MG63 (cell line): ENCODE results near the gene UST. TPM values are rescaled to one million over a fixed set of nuclear protein-coding genes. Genes with fewer than 3 reads are reported as not detected.
"Not testable (repeated sequence)": the region's sequence is repeated elsewhere in the genome, so short reads cannot be mapped to it uniquely, and the experiment has no call there.

ENCODE experiments used
- DNase-seq: peaks from one replicate; pipeline ENCODE4 v3.0.0-alpha.2; 2020
- H3K27me3 ChIP-seq: fragments of 250-450 bp; sonication (Bioruptor Pico); 2 replicates; pipeline ENCODE4 v1.5.1; 2020; ENCODE audit warnings: mild to moderate bottlenecking, moderate library complexity
- H3K36me3 ChIP-seq: fragments of 250-450 bp; sonication (Bioruptor Pico); 2 replicates; pipeline ENCODE4 v1.5.1; 2020; ENCODE audit warnings: mild to moderate bottlenecking, moderate library complexity
- H3K4me3 ChIP-seq: fragments of 250-450 bp; sonication (Bioruptor Pico); 2 replicates; pipeline ENCODE4 v1.5.1; 2020; ENCODE audit warnings: mild to moderate bottlenecking, moderate library complexity
- H3K9me3 ChIP-seq: fragments of 250-450 bp; sonication (Bioruptor Pico); 2 replicates; pipeline ENCODE4 v1.5.1; 2020; ENCODE audit warnings: mild to moderate bottlenecking, moderate library complexity
- total RNA-seq: library from RNA; depleted of rRNA; stranded (reverse); fragments of >200 nt; shearing (Covaris generic); gene quantifications from 2 replicates; pipeline ENCODE4 v1.2.3, GENCODE V29; 2014; ENCODE audit warnings: low replicate concordance

Gene UST
- total RNA-seq, 1 experiment from 2014 or later, result 22.0 TPM

DNA sequence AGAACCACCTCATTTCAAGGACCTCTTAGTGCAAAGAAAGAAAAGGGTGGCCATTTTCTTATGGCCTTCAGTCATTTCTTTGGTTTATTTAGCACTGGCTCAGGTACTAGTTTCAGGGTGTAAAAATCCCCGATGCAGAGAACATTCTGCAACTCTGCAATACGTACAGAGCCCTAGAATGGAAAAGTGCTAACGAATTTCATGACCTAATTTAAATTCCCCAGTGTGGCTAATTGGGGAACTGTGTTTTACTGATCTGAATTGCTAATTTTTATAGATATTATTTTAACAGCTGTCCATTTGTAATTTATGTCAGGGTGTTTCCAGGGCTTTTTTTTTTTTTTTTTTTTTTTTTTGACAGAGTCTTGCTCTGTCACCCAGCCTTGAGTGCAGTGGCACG, 160.7 kb downstream of the UST start:
- H3K9me3 ChIP-seq, result no peaks in the 10 kb centered on the region
- no peak for DNase-seq
- H3K27me3 ChIP-seq, result no peaks in the 10 kb centered on the region
- no peaks in the 10 kb centered on the region for H3K36me3 ChIP-seq
- H3K4me3 ChIP-seq, result no peak overlapping the region

DNA sequence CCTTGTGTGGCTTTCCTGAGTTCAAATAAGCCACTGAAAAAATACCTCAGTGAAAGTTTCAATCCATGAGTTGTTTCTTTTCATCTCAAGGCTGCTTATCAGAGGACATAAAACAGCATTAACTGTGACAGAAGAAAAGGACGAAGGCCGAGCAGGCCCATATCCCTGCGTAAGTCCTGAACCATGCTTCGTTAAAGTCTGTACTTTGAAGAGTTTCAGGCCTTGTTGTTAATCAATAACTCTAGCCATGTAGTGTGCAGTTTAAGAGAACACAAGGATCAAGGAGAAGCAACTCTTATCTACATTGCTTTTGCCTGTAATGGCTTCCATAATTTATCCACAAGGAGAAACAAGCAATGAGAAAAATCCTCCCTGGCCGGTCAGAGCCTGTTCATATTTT, 165.4 kb downstream of the UST start:
- Histone ChIP-seq H3K36me3 (no peaks in the 10 kb centered on the region), H3K27me3 (no peaks in the 10 kb centered on the region), H3K4me3 (no peak overlapping the region), H3K9me3 (no peaks in the 10 kb centered on the region)
- no peak for DNase-seq

DNA sequence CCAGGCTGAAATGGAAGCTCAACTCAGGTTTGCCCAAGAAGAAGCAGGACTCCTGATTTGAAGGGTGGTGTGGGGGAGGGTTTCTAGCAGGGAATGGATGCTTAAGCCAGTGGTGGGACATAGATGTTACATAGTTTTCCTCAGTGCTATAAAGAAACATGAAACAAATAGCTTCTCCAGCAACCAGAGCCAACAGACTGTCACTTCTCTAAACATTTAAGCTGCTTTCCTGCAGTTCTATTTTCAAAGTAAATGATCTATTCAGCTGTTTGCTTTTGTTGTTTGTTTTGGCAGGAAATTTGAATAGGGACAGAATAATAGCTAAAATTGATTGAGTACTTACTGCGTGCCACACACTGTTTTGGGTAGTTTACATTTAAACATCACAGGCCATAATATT, 169.0 kb downstream of the UST start:
- no peaks in the 10 kb centered on the region for H3K9me3 ChIP-seq
- DNase-seq, result no peak

DNA sequence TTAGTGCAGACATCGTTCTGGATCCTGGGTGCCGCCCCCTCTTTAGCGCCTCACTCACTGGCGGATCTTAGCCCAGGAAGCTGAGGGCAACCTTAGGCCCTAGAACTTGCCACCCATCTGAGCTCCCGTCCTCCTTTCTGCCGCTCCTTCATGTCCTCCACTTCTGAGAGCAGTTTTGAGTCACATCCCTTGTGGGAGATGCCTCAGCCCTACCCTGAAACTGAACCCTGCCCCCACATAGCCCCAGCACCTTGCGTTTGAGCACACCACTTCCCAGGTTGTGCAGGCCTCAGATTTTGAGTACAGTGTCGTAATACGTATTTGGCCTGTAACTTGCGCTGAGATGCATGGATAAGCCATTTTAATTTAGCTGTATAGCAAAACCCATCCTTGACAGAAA, 169.7 kb downstream of the UST start:
- not testable (repeated sequence) for H3K4me3 ChIP-seq, H3K36me3 ChIP-seq, H3K9me3 ChIP-seq, H3K27me3 ChIP-seq, DNase-seq

More for the DNA sequence above, 169.0 kb downstream of the UST start:
- no peaks in the 10 kb centered on the region for H3K27me3 ChIP-seq
- H3K36me3 ChIP-seq, result no peaks in the 10 kb centered on the region
- no peak overlapping the region for H3K4me3 ChIP-seq

DNA sequence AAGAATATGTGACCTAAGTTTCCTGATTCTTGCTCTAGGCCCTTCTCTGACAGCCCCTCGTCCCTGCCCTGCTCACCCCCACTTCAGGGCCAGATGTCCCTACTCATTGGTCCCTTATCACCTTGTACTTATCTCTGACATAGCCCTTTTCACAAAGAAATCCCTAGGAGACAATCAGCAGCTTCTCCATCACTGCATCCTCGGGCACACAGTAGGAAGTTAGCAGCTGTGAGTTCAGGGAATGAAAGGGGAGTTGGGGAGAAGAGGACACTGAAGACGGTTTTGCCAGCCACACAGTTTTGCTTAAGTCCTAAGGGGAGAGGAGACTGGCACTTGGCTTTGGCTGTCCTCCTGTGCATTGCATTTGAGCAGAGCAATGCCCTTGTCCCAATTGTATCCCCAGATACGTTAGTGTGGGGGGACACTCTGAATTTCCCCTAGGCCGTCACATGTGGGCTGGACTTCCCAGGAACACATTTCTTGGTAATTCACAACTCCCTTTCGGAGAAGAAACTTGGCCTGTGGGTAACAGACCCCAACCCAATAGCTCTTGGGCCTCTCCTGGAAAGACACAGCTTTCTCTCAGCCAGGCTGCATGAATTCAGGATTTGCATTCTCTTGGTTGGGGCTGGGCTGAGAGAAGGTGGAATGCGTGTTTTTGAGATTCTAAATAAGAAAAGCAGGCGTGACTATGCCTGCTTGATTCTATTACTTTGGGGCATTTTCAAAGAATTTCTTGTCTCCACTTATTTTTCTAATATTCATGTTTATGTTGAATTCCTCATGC, 177.6 kb downstream of the UST start:
- no peak for DNase-seq
- Histone ChIP-seq H3K27me3 (no peaks in the 10 kb centered on the region), H3K36me3 (no peaks in the 10 kb centered on the region), H3K4me3 (no peak overlapping the region), H3K9me3 (no peaks in the 10 kb centered on the region)

DNA sequence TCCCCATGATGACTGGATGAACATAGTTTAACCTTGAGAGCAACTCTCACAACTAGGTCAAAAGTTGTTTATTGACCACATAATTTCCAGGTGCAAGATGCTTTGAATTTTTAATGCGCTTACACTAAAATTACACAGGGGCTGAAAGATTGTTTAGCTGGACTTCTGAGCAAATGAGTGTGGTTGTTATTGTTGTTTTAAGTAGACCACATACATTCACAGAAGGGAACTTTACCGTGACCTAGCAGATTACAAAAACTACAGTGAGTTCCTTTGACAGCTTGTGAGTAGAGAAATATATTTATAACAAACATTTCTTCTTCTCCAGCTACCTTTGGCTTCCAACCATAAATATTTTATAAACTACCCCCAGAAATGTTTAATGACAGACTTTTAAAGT, 178.9 kb downstream of the UST start:
- H3K9me3 ChIP-seq, result no peaks in the 10 kb centered on the region

DNA sequence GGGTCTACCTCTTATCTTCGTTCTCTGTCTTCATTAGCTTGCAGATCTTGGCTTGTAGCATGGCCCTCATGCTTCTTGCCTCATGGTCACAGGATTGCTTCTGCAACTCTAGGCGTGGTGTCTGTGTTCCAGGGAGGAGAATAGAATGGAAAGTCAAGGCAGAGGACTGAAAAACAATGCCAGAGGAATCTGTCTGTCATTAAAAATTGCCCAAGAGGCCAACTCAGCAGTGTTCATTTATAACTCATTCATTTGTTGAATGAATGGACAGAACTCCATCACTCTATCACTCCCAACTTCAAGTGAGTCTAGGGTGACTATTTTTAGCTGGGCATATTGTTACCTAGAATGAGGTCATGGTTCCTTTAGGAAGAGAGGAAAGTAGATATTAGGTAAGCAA, 179.6 kb downstream of the UST start:
- Histone ChIP-seq H3K36me3 (no peaks in the 10 kb centered on the region), H3K4me3 (no peak overlapping the region), H3K9me3 (no peaks in the 10 kb centered on the region), H3K27me3 (no peaks in the 10 kb centered on the region)
- no peak for DNase-seq

More for the DNA sequence above, 178.9 kb downstream of the UST start:
- DNase-seq, result no peak
- Histone ChIP-seq H3K4me3 (no peak overlapping the region), H3K27me3 (no peaks in the 10 kb centered on the region), H3K36me3 (no peaks in the 10 kb centered on the region)

DNA sequence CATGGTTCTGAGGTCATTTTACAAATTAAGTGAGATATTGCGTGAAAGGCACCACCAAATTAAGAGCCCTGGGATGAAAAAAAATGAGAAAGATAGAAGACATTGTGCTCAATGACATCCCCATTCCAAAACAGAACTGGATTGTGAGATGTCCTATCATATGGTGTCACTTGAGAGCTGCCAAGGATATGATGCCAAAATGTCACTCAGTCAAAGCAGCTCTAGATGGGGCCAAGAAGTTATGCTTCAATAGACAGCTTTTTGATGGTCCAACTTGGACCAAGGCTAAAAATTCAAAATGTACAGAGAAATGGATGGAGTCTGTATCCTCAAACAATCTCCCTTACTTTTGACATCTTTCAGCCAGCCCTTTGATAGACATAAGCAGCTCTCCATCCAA, 180.8 kb downstream of the UST start:
- no peaks in the 10 kb centered on the region for H3K36me3 ChIP-seq
- H3K27me3 ChIP-seq, result no peaks in the 10 kb centered on the region
- DNase-seq, result no peak
- no peak overlapping the region for H3K4me3 ChIP-seq
- H3K9me3 ChIP-seq, result no peaks in the 10 kb centered on the region

DNA sequence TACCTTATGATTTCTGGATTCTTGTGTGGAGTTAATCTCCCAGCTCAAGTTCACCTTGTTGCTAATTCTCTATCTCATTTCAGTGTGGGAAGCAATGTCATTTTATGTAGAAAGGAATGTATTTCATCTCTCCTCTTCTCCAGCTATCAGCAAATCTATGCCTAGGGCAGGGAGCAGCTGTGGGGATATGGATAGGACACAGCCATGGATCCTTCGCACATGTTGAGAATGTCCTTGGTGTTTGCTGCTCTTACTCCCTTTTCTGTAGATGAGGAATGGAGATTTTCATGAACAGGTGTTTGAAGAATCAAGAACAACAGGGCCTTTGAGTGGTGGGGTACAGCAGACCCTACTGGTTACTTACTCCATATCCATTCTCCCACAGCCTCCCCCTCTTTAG, 182.0 kb downstream of the UST start:
- Histone ChIP-seq H3K9me3 (no peaks in the 10 kb centered on the region), H3K4me3 (no peak overlapping the region), H3K36me3 (no peaks in the 10 kb centered on the region), H3K27me3 (no peaks in the 10 kb centered on the region)
- no peak for DNase-seq

DNA sequence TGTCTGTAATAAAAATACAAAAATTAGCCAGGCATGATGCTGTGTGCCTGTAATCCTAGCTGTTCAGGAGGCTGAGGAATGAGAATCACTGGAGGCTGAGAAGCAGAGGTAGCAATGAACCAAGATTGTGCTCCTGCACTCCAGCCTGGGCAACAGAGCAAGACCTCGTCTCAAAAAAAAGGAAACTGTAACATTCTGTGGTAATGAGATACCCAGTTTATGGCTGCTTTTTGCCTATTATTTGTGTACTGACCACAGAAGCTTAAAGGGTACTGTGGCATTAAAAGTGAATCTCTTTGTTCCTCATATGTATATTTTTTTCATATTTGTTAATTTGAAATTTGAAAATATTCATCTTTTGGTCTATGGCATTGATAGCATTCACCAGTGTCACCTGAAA, 185.4 kb downstream of the UST start:
- no peak overlapping the region for H3K4me3 ChIP-seq
- H3K9me3 ChIP-seq, result no peaks in the 10 kb centered on the region
- no peak for DNase-seq
- H3K36me3 ChIP-seq, result no peaks in the 10 kb centered on the region
- H3K27me3 ChIP-seq, result no peaks in the 10 kb centered on the region

DNA sequence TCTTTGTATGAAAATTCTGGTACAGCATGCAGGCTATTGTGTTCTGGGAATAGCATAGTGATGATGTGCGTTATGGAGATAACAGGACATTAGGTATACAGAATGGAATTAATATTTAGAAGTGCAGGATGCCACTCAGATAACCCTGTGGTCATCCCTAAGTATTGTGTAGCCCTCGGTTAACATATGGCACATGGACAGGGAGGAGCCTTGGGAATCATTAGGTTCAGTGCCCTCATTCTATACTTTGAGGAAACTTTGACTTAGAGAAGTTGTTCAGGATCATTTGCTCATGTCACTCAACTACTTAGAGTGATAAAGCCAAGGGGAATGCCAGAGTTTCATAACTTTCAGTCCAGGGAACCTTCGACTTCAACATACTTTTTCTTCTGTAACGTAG, 185.9 kb downstream of the UST start:
- DNase-seq, result no peak
- Histone ChIP-seq H3K9me3 (no peaks in the 10 kb centered on the region), H3K36me3 (no peaks in the 10 kb centered on the region), H3K4me3 (no peak overlapping the region), H3K27me3 (no peaks in the 10 kb centered on the region)

DNA sequence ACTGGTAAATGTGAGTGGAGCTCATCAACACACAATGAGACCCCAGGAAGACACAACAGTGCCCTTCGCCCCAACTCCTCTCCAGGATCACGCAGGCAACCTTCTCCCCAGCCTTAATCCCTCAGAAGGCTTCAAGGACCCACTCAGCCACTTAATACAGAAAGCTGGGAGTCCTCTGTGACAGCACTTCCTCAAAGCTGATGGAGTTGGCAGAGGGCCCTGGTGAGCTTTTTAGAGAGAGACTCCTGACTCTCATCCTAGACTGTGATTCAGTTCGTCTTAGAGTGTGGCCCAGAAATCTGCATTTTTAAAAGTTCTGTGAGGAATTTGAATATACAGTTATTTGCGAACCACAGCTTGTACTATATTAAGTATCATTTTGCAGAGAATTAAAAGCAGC, 187.7 kb downstream of the UST start:
- Histone ChIP-seq H3K4me3 (no peak overlapping the region), H3K27me3 (no peaks in the 10 kb centered on the region), H3K36me3 (no peaks in the 10 kb centered on the region), H3K9me3 (no peaks in the 10 kb centered on the region)
- DNase-seq, result peak; percentile 73

DNA sequence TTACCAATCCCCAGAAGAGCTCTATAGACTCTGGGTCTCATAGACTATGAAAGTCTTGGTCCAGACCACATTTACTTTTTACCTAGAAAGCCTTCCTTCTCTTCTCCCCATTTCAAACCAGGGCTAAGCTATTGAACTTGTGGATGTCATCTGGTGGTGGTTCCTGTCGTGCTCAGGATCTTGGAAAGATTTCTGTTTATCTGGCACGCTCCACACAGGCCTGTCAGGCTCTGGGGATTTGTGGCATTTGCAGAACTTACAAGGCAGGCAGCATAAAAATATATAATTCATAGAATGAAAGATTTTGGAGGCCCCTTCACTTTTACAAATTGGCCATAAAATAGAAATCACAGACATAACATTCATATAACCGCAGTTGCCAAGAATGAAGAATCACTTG, 188.1 kb downstream of the UST start:
- DNase-seq, result no peak
- no peaks in the 10 kb centered on the region for H3K27me3 ChIP-seq
- H3K9me3 ChIP-seq, result no peaks in the 10 kb centered on the region
- no peaks in the 10 kb centered on the region for H3K36me3 ChIP-seq
- H3K4me3 ChIP-seq, result no peak overlapping the region

DNA sequence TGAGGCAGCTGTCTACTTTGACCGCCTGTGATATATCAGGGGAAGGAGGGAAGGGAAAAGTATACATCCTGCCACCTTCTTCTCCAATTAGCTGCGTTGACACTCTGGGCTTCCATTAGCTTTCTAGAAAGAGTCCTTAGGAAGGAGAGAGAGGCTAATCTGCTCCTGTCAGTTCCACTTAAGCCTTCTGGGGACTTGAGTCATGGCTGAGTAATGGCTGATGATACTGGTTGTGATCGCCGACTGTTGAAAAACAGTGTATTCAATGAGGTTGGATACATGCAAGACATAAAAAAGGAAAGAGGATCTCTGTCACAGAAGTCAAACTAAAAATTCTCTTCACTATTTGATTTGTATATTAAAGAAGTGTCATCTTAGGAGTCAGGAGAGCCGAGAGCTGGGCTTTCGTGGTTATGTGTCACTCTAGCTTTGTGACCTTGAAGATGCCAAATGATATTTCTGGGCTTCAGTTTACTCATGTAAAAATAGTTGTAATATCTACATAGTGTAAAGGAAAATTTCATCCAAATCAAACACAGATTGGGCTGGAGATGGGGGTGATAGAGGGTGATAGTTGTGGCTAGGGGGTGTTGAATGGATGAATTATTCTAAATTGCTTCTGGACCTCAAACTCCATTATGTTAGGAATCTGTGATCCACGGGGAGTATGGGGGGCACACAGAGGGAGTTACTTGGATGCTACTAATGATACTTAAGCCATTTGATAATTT, 189.0 kb downstream of the UST start:
- H3K9me3 ChIP-seq, result no peaks in the 10 kb centered on the region
- H3K36me3 ChIP-seq, result no peaks in the 10 kb centered on the region
- H3K27me3 ChIP-seq, result no peaks in the 10 kb centered on the region
- peak; percentile 48 for DNase-seq
- H3K4me3 ChIP-seq, result no peak overlapping the region

DNA sequence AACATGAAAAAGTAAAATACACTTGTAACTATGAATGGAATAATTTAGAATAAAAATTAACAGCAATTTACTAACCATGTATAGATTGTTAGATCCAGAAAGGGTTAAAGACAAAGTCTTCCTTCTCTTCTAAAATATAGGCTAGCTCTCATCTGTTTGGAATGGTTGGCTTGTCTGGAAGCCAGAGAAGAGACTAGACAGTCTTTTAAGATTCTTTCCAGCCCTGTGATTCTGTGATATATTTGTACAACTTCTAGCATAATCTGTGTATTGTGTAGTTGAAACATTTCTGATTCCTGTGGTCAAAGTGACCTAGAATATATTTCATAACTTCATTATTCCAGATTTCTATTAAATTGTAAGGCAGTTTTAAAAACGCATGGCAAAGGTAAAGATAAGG, 196.6 kb downstream of the UST start:
- Histone ChIP-seq H3K4me3 (no peak overlapping the region), H3K9me3 (no peaks in the 10 kb centered on the region), H3K27me3 (no peaks in the 10 kb centered on the region), H3K36me3 (no peaks in the 10 kb centered on the region)
- no peak for DNase-seq

DNA sequence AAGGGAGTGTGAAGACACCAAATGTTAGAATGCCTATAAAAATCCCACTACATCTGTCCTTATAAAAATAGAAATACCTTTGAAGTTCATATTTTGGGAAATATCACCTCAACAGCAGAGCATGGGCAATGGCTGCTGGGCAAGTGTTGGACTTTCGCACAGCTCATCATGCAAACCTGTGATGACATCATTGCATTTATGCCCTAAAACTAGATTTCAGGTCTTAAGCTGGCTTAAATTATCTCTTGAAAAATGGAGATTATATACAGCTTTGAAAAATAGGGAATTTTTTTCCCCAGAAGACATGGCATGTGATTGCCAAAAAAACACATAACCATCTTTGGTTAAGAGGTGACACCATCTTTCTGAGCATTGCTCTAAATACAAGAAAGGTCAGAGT, 197.8 kb downstream of the UST start:
- H3K9me3 ChIP-seq, result no peaks in the 10 kb centered on the region
- H3K36me3 ChIP-seq, result no peaks in the 10 kb centered on the region
- no peaks in the 10 kb centered on the region for H3K27me3 ChIP-seq
- no peak overlapping the region for H3K4me3 ChIP-seq
- DNase-seq, result no peak

DNA sequence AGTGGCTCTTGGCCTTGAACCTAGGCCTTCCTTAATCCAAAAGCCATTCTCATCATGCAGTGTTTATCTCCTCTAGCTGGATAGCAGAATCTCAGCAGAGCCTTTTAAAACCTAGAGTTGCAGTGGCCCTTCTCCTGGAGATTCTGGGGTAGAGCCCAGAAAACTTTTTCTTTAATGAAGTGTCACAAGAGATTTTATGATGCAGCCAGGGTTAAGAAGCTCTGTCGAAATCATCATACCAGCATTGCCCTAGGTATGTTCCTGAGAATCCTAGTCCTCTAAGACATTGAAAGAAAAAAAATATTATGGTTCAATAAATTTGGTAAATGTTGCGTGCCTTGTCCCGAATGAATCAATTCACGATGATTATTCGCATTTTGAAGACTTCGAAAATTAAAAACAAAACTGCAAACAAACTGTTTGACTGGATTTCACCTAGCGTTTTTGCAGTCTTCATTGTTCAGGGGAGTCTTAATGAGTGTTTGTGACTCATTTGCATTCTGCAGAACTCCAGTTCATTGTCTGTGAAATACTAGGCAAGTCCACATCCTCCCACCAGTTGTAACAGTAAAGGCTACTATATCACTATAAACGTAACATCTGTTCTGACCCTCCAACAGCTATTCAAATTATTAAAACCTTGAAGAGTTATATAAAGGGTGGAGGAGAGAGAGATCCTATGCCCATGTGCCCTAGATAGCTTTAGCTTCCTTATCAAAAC, 198.6 kb downstream of the UST start:
- no peak for DNase-seq
- H3K4me3 ChIP-seq, result no peak overlapping the region

More for the DNA sequence above, 198.6 kb downstream of the UST start:
- H3K36me3 ChIP-seq, result no peaks in the 10 kb centered on the region
- no peaks in the 10 kb centered on the region for H3K9me3 ChIP-seq
- H3K27me3 ChIP-seq, result no peaks in the 10 kb centered on the region
